Measurements from ENCODE around the gene FRMD8.

- TF ChIP-seq CTCF (conservative IDR thresholded peaks at IDR 0.05; ENCODE audit: low read depth in 2 of 2) (no peak), REST (IDR thresholded peaks at IDR 0.05; ENCODE audit: unreplicated experiment) (no peak), EZH2phosphoT487 (IDR thresholded peaks at IDR 0.05; ENCODE audit: unreplicated experiment) (no peak), ZNF114 (CRISPR knock-in tag; IDR thresholded peaks at IDR 0.05) (no peak), POLR2AphosphoS5 (IDR thresholded peaks at IDR 0.05; ENCODE audit: low read depth) (no peak), CREB1 (CRISPR knock-in tag; IDR thresholded peaks at IDR 0.05; ENCODE audit: low read depth) (no peak), EZH2 (IDR thresholded peaks at IDR 0.05; ENCODE audit: low read depth, unreplicated experiment) (no peak), JUNB (IDR thresholded peaks at IDR 0.05; ENCODE audit: unreplicated experiment) (no peak), ETS1 (IDR thresholded peaks at IDR 0.05) (no peak), ZNF462 (CRISPR knock-in tag; IDR thresholded peaks at IDR 0.05) (no peak), ZNF331 (CRISPR knock-in tag; IDR thresholded peaks at IDR 0.05; ENCODE audit: low read depth) (no peak), NANOG (IDR thresholded peaks at IDR 0.05; ENCODE audit: borderline replicate concordance) (no peak)
These were observed 42.7 kb downstream of the FRMD8 start for GRCh38 chr11:65429068-65429681.
